Esophagus muscularis mucosa (tissue), 4 donors: ENCODE measurements around the gene PDXK. TPM values are rescaled to one million over a fixed set of nuclear protein-coding genes. Genes with fewer than 3 reads are reported as not detected.
A peak's percentile ranks its signal among the peaks of the same experiment; 100 is the strongest.

Source experiments
- DNase-seq: peaks from one replicate; pipeline ENCODE4 v3.0.0-alpha.2; 2017; ENCODE audit errors: extremely low spot score
- H3K27ac ChIP-seq, 4 donors: fragments of 200-600 bp; sonication (generic); replicated peaks in 1 of 4; 1 replicate in 3 of 4; 2 replicates in 1 of 4; pipeline ENCODE4 v1.5.1; 2016 to 2019; ENCODE audit warnings: mild to moderate bottlenecking in 1 of 4
- H3K27me3 ChIP-seq, 4 donors: fragments of 200-600 bp; sonication (generic); one replicate each; pipeline versions ENCODE4 v1.5.1 to v1.6.0; 2016 to 2019
- H3K36me3 ChIP-seq, 4 donors: fragments of 200-600 bp; sonication (generic); one replicate each; pipeline ENCODE4 v1.5.1; 2016 to 2019
- H3K4me1 ChIP-seq, 4 donors: fragments of 200-600 bp; sonication (generic); one replicate each; pipeline ENCODE4 v1.5.1; 2016 to 2019
- H3K4me3 ChIP-seq, 4 donors: fragments of 200-600 bp; sonication (generic); 1 replicate in 2 of 4; 2 replicates in 2 of 4; pipeline ENCODE4 v1.5.1; 2016 to 2019; ENCODE audit warnings: mild to moderate bottlenecking in 4 of 4, moderate library complexity in 1 of 4
- H3K9me3 ChIP-seq, 4 donors: fragments of 200-600 bp; sonication (generic); 1 replicate in 3 of 4; 2 replicates in 1 of 4; pipeline ENCODE4 v1.5.1; 2016 to 2019
- CTCF ChIP-seq, 3 experiments: fragments of 200-600 bp in 2 of 3; fragments of 450-650 bp in 1 of 3; sonication (generic) in 2 of 3; IDR thresholded peaks; one replicate each; pipeline ENCODE4 v1.5.1; 2017 to 2019; ENCODE audit warnings: antibody characterized with exemption in 3 of 3, mild to moderate bottlenecking in 2 of 3, moderate library complexity in 1 of 3
- EP300 ChIP-seq: sonication (generic); formaldehyde crosslinking; IDR thresholded peaks from one replicate; pipeline ENCODE4 v1.6.1; 2017; ENCODE audit warnings: antibody characterized with exemption
- POLR2A ChIP-seq: fragments of 450-650 bp; IDR thresholded peaks from one replicate; pipeline ENCODE4 v1.6.1; 2017; ENCODE audit warnings: antibody characterized with exemption, moderate library complexity, mild to moderate bottlenecking, low read depth
- POLR2AphosphoS5 ChIP-seq, 2 donors: sonication (generic); formaldehyde crosslinking; IDR thresholded peaks; one replicate each; pipeline ENCODE4 v1.6.1; 2017; ENCODE audit warnings: antibody characterized with exemption in 2 of 2
- WGBS: methylation state at CpG from one replicate; pipeline ENCODE4 v1.1.5; 2018; 5-methylcytosine and 5-hydroxymethylcytosine counted together
- intact Hi-C: fragments of 100-400 bp; cut with DNase I; formaldehyde crosslinking; loops from one replicate; pipeline ENCODE4 v1.15.1; 2023
- small RNA-seq, 3 donors: library from RNA; depleted of rRNA; stranded (forward); fragments of <200 nt; gene quantifications; one replicate each; pipeline ENCODE3, GENCODE V24; 2016
- total RNA-seq, 4 donors: library from RNA; depleted of rRNA; stranded (reverse); fragments of >200 nt; gene quantifications; one replicate each; pipeline versions ENCODE4 v1.1.0 to v1.2.1, GENCODE V29; 2016

Gene PDXK
- total RNA-seq, 4 donors from 2014 or later = 22.4 to 40.9 (median 31.8) TPM

- H3K27me3 ChIP-seq = no peaks in the 10 kb centered on the region
- no peak for DNase-seq
- TF ChIP-seq POLR2AphosphoS5 (IDR thresholded peaks at IDR 0.05) = no peak
- no peak for TF ChIP-seq EP300
- no peak for TF ChIP-seq CTCF (IDR thresholded peaks at IDR 0.05)
- no peak overlapping the region for H3K4me3 ChIP-seq
- no peak overlapping the region for H3K27ac ChIP-seq
- peaks cover 4 to 22% (median 18%) of the 10 kb centered on the region in 4 donors for H3K4me1 ChIP-seq
- intact Hi-C loops = no loop called here
- no peaks in the 10 kb centered on the region for H3K9me3 ChIP-seq
- WGBS = 79% methylated on average over 26 of the region's 26 CpGs
- H3K36me3 ChIP-seq = peaks cover 0 to 13% (median 5%) of the 10 kb centered on the region in 4 donors
Observed at GRCh38 chr21:43809853-43810504, 91.0 kb downstream of the PDXK start.

GRCh38 chr21:43810505-43811261 is 91.8 kb downstream of the PDXK start:
- peak overlapping the region in 2 of 4 donors; percentile 20 to 25 for H3K4me3 ChIP-seq
- no peak overlapping the region for H3K27ac ChIP-seq
- H3K4me1 ChIP-seq = peaks cover 4 to 22% (median 18%) of the 10 kb centered on the region in 4 donors
- no peaks in the 10 kb centered on the region for H3K9me3 ChIP-seq
- TF ChIP-seq CTCF (IDR thresholded peaks at IDR 0.05) (peak; percentile 89 to 98 (median 93)), POLR2A (no peak)
- peaks cover 0 to 12% (median 5%) of the 10 kb centered on the region in 4 donors for H3K36me3 ChIP-seq
- intact Hi-C loops = no loop called here
- 23% methylated on average over 16 of the region's 23 CpGs for WGBS
- H3K27me3 ChIP-seq = no peaks in the 10 kb centered on the region
- DNase-seq = peak; percentile 93

GRCh38 chr21:43811262-43812105 is 92.6 kb downstream of the PDXK start:
- H3K9me3 ChIP-seq = no peaks in the 10 kb centered on the region
- TF ChIP-seq CTCF (IDR thresholded peaks at IDR 0.05) (no peak), POLR2A (no peak), POLR2AphosphoS5 (IDR thresholded peaks at IDR 0.05) (no peak), EP300 (no peak)
- WGBS = 68% methylated on average over 10 of the region's 24 CpGs
- H3K4me3 ChIP-seq = peak overlapping the region in 2 of 4 donors; percentile 20 to 34
- peaks cover 0 to 4% (median under 1%) of the 10 kb centered on the region in 4 donors for H3K36me3 ChIP-seq
- peaks cover 0 to 7% (median 0%) of the 10 kb centered on the region in 4 donors for H3K27me3 ChIP-seq
- intact Hi-C loops = no loop called here
- peaks cover 4 to 22% (median 18%) of the 10 kb centered on the region in 4 donors for H3K4me1 ChIP-seq
- no peak overlapping the region for H3K27ac ChIP-seq
- DNase-seq = no peak

Small RNA genes lying within 50 kb of the gene (small RNA-seq; reads per million reads assigned to genes)
- 0 reads per million in 3 donors for gene AP001052.1

Other genes with a start within 250 kb of the PDXK start
- gene HSF2BP, start 59.6 kb upstream of the PDXK start, total RNA-seq = 1 to 10 TPM in 1 of 4 donors, under 1 TPM in 2, not detected in 1; 0.63 to 1.2 (median 0.66) TPM
- 10 to 100 TPM; 17.4 to 22.0 (median 20.8) TPM for gene RRP1B, start 59.6 kb upstream of the PDXK start, total RNA-seq
- gene CSTB, start 57.2 kb downstream of the PDXK start, total RNA-seq = 10 to 100 TPM in 1 of 4 donors, 1 to 10 TPM in 3; 5.0 to 21.1 (median 8.1) TPM
- gene RRP1, start 70.4 kb downstream of the PDXK start, total RNA-seq = 10 to 100 TPM in 3 of 4 donors, 1 to 10 TPM in 1; 9.1 to 18.9 (median 16.3) TPM
- 10 to 100 TPM; 28.0 to 36.5 (median 32.2) TPM for gene AGPAT3, start 146.1 kb downstream of the PDXK start, total RNA-seq